Renal cortical epithelial cell (primary cell): ENCODE data around the gene KDELR3. TPM values are rescaled to one million over a fixed set of nuclear protein-coding genes. Genes with fewer than 3 reads are reported as not detected.

Experiments
- DNase-seq: peaks from one replicate; pipeline ENCODE4 v3.0.0-alpha.2; 2011; ENCODE audit warnings: low read depth
- total RNA-seq: library from RNA; depleted of rRNA; stranded (reverse); fragments of >200 nt; gene quantifications from 2 replicates; pipeline ENCODE4 v1.2.3, GENCODE V29; 2014

Gene KDELR3
- total RNA-seq, 1 donor from 2014 or later: 34.2 TPM

- no peak for DNase-seq
Observed at GRCh38 chr22:38440747-38441350, 27.0 kb upstream of the KDELR3 start.

DNA sequence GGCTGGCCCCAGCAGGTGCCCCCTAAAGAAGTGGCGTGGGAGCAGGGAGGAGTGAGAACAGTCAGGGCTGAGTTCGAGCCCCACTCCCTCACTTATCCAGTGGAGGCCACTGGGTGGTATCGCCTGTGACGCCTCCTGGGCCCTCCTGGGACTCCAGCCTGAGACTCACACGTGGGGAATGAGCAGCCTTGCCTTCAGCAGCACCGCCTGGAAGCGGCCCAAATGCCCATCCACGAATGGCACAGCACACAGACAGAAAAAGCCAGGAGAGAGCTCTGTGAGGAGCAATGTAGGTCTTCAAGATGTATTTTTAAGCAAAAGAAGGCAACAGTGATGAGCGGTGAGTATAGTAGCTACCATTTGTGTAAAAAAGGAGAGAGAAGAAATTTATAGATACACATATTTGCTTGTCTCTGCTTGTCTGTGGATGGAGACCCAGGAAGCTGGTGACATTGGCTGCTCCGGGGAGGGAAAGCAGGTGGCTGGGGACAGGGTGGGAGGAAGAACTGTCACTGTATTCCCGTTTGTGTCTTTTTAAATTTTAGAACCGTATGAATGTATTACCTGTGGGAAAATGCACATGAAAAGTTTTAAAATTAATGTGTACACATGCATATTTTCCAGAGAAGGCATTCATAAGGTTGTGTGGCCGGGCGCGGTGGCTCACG, 26.1 kb upstream of the KDELR3 start:
- no peak for DNase-seq

DNA sequence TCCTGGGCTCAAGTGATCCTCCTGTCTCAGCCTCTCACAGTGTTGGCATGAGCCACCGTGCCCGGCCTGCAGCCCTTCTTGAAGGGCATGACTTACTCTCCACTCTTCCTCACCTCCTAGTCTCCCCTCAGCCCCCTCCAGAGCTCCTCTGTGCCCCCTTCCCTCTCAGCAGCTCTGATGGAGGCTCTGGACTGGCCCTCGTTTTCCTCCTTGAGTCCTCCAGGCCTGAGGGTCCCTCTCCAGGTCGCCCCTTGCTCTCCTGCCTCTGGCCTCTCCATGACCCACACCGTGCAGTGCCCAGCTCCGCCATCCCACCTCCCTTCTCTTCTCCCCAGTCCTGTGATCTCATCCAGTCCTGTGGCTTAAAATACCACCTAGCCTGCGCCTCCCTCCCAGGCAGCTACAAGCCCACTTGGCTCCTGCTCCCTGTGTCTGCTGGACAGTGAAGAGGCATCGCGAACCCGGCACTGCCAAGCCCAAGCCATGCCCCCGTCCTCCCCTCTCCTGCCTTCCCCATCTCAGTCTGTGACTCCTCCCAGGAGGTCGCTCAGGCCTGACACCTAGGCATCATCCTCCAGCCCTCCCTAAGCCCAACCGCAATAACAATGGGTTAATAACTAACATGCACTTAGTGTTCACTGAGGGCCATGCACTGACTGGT, 24.8 kb upstream of the KDELR3 start:
- DNase-seq: peak; percentile 41

DNA sequence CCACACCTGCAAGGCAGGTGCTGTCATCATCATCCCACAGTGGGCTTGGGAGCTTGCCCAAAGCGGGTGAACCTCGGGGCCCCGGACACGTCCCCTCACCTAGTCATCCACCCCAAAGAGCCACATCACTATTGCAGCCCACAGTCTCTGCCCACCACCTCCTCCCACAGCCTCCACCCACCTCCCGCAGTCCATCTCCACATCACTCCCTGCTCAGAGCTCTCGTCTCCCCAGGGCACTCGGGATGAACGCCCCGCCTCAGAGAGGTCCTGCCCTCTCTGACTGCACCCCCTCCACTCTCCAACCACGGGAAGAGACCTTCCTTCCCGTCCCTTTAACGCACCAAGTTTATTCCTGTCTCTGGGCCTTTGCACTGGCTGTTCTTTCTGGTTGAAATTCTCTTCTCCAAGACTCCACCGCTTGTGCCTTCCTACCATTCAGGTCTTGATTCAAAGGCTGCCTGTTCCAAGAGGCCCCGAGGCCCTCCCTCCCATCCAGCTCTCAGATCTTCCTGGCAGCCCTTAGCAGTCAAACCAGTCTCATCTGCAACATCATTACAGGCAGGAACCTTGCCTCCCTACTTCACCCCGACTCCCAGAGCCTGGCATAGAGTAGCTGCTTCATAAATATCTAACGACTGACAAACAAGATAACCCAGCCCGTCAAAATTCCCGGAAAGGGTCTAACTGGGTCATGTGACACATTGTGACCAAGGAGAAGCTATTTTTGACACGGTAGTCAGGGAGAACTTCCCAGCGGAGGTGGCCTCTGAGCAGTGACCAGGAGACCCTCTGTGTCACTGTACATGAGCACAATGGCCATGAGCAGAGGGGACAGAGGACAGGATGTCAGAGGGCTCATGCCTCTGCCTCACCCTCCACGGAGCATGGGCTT, 24.0 kb upstream of the KDELR3 start:
- DNase-seq: no peak

GRCh38 chr22:38444783-38445182, 23.1 kb upstream of the KDELR3 start:
- DNase-seq: no peak

DNA sequence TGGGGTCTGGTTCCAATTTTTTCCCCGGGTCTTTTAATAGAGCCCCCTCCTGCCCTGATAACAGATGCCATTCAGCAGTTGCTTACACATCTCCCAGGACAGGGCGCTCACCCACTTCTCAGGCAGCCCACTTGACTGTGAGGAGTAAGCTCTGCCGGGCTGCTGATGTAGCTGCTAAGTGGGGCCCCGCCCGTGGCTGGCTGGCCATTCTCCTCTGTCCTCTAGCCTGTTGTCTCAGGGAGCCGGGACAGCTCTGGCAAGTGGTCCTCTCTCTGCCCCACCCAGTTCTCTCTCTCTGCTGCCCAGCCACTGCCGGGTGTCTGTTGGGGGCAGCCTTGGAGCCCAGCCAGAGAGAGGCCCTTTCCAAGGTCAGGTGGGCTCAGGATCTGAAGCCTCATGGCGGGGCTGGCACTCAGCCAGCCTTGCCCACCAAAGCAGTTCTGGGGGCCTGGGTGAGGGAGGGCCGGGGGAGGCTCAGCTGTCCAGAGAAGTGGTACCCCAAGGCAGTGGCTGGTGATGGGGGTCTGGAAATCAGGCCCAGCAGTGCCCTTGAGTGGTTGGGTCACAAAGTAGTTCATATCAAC, 21.8 kb upstream of the KDELR3 start:
- no peak for DNase-seq

- DNase-seq: no peak
Observed at GRCh38 chr22:38448945-38449745, 18.8 kb upstream of the KDELR3 start.

- no peak for DNase-seq
Observed at GRCh38 chr22:38449776-38450175, 18.1 kb upstream of the KDELR3 start.

DNA sequence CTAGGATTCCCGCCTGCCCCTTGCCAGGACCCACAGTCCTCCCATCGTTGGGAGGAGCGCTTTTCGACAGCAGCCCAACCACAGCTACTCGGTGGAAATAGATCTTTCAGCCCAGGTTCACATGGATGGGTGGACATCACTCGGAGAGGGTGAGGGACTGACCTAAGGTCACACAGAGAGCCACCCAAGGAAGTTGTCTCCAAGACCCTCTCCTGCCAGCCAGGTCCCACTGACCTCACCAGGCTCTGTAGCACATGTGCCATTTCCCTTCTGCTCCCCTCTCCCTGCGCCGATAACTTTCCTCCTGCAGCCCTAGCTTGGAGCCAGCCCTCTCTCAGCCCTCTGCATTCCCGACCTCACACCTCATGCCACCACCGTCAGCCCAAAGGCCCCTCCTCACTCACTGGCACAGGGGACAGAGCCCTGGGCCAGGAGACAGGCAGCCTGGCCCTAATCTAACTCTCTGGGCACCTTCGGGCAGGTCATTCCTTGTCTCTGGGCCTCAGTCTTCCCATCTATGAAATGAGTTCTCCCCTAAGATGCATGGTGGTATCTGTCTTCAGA, 17.6 kb upstream of the KDELR3 start:
- DNase-seq: no peak

GRCh38 chr22:38451404-38451803, 16.5 kb upstream of the KDELR3 start:
- DNase-seq: no peak

DNA sequence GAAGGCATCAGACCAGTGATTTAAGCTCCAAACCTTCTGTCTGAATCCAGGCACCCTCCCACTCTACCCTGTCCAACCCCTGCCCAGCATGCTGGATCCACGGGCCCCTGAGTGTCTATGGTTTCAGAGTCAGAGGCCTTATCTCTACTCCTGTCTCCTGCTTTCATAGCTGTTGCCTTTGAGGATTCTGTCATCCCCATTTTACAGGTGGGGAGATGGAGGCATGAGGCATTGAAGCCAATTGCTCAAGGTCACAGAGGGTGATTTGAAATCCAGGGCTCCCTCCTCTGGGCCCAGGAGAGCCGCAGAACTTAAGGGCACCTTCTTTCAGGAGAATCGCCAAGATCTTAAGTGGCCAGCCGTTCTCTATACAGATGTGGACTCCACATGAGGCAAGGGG, 16.0 kb upstream of the KDELR3 start:
- DNase-seq: no peak

GRCh38 chr22:38452373-38453065, 15.4 kb upstream of the KDELR3 start:
- DNase-seq: no peak

DNA sequence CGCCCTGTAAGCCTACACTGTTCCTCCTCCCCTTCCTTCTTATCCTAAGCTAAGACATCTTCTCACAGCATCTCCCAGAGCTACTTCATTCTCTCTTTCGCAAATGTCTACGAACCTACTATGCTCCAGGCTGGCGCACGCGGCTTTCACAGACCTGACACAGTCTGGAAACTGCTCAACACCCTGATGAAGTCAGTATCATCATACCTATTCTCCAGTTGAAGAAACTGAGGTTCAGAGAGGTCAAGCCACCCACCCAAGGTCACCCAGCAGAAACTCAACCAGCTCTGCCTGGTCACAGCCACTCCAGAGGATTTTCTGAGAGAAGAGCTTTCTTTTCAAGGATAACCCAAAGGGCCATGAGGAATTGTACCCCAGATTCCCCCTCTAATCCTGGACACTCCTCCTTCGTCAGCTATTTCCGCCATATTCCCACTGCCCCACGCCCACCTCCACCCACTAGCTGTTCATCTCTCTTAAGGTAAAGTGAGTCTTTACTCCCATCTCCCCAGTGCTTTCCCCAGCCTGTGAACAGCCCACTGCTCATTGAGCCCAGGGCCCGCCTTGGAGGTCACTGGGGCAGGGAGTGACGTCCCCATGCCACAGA, 14.7 kb upstream of the KDELR3 start:
- DNase-seq: no peak

GRCh38 chr22:38453996-38454352, 13.9 kb upstream of the KDELR3 start:
- no peak for DNase-seq

GRCh38 chr22:38454353-38455075, 13.4 kb upstream of the KDELR3 start:
- DNase-seq: no peak

GRCh38 chr22:38455076-38455529, 12.8 kb upstream of the KDELR3 start, which contains the start of gene KCNJ4:
KCNJ4 (minus strand) TSS chr22:38455199; CDS start chr22:38428132, 27,067 bp downstream.
- no peak for DNase-seq

GRCh38 chr22:38455530-38456271, 12.2 kb upstream of the KDELR3 start:
- DNase-seq: no peak

- no peak for DNase-seq
Observed at GRCh38 chr22:38456272-38456835, 11.5 kb upstream of the KDELR3 start.
